NB4 (cell line): ENCODE results near the gene OAF.

ENCODE experiments used
- CTCF ChIP-seq: IDR thresholded peaks from one replicate; pipeline ENCODE4 v1.5.1; 2012; ENCODE audit warnings: low read depth, low read length
- MAX ChIP-seq: IDR thresholded peaks from 2 replicates; pipeline ENCODE4 v1.6.1; 2011; ENCODE audit warnings: low read depth, low read length

- peak; percentile 91 for TF ChIP-seq MAX
- TF ChIP-seq CTCF, result no peak
These were observed 2.1 kb upstream of the OAF start for GRCh38 chr11:120208777-120209176.
